Middle frontal gyrus (tissue), 1 donor: Measurements from ENCODE around the gene SCEL.
"Not testable (repeated sequence)": the region's sequence is repeated elsewhere in the genome, so short reads cannot be mapped to it uniquely, and the experiment has no call there.

Source experiments
- DNase-seq: peaks from one replicate; pipeline ENCODE4 v3.0.0-alpha.2; 2015; ENCODE audit warnings: low spot score; ENCODE audit errors: extremely low spot score

The SCEL gene

DNA sequence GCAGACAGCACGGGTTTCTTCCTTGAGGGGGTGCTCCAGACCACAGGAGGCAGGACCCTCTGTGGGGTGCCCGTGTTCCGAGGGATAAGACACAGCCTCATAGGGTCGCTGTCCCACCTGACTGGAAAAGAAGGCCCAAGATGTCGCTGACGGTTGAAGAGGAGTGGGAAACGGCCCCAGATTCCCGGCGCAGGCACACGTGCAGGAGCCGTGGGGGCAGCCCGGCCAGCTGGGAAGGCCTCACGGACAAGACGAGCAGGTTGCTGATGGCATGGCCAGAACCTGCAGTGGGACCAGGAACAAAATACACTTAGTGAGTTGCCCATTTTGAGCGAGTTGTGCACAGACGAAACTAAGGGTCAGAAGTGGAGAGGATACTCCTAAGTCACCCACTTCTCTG lies 126.8 kb downstream of the SCEL start:
- DNase-seq = not testable (repeated sequence)

DNA sequence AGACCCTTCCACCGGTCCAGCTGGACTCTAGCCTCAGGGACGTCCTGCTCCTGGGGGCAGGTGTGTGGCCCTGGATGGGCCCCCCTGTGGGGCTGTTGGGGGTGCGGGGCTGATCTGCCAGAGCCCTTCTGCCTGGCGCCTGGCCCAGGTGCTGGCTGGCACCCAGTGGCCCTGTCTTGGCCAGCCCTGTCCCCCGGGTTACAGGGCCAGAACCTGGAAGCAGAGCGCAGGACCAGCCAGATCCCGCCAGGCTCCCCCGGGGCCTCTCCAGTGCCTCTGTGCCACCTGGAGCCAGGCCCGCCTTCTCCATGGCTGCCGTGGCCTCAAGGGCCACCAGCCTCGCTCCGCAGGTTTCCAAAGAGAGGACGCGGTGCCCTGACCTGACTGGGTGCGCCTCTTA lies 127.3 kb downstream of the SCEL start:
- DNase-seq = not testable (repeated sequence)

DNA sequence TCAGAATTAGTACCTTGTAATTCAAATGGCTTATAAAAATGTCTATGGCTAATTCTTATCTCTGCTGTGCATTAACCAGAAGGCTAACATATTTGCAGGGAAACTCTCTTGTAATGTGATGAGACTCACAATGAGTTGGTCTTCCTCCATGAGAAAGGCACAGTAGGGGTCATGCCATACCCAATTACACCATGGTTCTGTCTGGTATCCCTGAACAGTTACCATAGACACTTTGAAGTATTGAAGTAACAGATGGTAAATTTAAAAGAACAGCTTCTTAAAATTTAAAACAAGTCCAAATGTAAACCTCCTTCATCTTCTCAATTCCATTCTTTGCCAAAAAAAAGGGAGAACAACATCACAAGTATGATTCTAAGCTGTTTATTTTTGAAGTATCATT lies 139.3 kb downstream of the SCEL start:
- DNase-seq = no peak

DNA sequence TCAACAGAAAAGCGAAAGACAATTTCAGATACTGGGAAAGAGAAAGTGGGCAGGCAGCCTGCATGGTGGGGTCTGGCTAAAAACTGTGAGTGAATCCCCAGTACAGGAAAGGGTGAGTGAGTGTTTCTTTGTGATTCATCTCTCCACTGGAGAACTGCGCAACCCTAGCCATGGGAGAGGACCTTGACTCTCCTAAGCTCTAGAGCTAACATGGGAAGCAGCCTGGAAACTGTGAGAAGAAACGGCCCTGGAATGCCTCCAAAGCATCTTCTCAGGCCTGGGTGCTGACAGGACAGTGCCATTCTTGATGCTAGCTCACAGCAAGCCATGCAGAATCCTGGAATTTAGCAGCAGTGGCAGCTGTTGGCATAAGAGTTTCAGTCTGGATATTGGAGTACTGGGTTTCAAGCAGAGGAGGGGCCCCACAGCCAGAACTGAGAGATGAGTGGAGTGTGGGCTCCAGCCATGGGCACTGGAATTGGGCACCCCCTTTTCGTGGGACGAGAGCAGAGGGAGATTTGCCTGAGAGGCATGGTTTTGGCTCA lies 143.3 kb downstream of the SCEL start:
- no peak for DNase-seq

DNA sequence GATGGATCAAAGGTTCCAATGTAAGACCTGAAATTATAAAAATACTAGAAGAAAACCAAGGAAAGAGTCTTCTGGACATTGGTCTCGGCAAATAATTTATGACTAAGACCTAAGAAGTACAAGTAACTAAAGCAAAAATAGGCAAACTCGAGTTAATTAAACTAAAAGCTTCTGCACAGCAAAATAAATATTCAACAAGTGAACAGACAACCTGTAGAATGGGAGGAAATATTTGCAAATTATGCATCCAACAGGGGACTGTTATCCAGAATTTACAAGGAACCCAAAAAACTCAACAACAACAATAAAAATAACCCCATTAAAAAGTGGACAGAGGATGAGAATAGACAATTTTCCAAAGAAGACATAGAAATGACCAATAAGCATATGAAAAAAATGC lies 152.3 kb downstream of the SCEL start:
- no peak for DNase-seq

DNA sequence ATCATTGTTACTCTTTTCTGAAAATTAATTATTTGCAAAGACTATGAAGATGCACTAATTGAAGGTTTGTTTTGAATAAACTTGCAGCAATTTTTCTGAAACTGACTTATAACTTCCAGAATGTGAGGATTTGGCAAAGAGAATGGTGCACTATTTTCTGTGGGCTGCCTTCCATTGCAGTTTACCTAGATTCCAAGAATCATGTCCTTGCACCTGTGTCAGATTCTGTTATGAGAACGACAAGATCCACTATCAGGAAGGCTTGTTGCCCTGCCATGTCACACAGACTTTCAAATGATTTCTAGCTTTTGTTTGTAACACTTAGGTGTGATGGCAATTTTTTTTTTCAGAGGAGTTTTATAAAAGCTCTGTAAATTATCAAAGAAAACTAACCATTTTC lies 156.4 kb downstream of the SCEL start:
- no peak for DNase-seq

DNA sequence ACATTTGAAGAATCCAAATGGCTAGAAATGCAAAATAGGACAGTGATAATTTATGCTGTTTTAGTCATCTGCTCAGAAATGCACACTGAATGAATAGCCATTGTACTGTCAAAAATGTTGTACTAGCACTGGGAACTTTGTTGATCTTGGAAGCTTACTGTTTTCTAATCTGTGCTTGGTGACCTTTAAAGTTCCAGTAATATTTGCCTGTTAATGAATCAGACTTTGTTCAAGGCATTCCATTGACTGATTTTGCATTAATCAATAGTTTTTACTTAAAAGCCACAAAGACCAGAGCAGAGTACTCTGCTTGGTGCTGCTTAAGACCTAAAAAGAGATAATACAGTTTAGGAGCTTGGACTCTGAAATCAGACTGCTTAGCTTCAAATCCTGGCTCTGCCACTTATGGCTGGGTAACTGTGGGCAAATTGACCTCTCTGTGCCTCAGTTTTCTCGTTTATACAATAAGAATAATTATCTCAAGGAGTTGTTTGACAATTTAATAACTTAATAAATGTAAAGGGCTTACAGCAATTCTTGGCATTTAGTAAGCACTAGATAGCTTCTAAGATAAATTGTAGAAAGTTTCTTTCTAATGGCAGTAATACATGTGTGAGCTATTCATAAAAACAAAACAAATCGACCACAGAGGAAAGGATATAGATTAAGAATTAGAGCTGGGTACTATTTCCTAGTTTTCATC lies 157.4 kb downstream of the SCEL start:
- DNase-seq = no peak

DNA sequence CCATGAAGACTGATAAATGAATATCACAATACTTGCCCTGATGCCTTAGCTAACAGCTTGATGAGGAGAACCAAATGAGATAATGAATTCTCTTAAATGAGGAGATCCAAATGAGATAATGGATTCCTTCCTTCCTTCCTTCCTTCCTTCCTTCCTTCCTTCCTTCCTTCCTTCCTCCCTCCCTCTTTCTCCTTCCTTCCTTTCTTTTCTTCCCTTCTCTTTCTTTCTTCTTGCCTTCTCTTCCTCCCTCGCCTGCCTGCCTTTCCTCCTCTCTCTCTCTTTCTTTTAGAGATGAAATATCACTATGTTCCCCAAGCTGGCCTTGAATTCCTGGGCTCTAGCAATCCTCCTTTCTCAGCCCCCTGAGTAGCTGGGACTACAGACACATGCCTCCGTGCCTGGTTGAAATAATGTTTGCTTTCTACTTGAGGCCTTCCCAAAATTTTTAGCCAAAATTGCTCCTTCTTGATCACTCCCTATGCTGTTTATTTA lies 158.0 kb downstream of the SCEL start:
- DNase-seq = no peak
